NCI-H128 (cell line): ENCODE data around the gene PARD3B.

Experiments
- DNase-seq: peaks from one replicate; lab custom pipeline; 2025; ENCODE audit not compliant: unreplicated experiment; lab: John Stamatoyannopoulos, UW

PARD3B gene

DNA sequence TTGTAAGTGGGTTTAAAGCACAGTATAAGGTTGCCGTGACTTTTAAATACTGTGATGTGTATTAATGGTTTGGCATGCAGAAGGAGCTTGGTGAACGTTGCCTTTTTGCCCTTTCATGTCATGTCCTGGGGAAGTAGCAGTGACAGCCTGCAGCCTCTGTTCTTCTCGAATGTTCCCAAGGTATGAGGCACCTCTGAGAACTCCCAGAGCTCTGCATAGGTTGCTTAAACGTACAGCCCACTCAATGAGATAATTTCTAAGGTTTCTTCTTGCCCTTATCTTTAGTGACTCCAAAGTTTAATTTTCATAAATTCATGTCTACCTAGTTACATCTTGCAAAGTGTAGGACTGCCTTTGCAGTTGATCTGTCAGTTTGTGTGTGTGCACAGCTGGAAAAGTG lies 36.7 kb downstream of the PARD3B start:
- no peak for DNase-seq

- DNase-seq = no peak
These were observed 38.5 kb downstream of the PARD3B start for GRCh38 chr2:204583773-204584172.

DNA sequence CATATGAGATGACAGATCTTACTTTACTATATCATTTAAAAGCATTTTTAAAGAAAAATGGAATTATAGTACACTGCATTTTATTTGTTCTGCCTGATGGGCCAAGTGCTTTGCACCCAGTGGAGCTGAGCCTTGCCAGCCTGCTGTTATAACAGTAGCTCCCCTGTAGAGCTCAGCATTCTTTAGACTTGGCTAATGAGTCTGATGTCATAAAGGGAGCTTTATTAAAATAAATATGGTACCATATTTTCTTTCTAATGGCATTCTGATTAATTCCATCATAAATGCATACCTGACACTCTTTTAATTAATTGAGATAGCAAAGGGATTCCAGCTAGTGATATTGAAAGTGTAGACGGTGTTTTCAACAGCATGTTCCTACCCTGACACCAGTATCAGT lies 40.7 kb downstream of the PARD3B start:
- no peak for DNase-seq

DNA sequence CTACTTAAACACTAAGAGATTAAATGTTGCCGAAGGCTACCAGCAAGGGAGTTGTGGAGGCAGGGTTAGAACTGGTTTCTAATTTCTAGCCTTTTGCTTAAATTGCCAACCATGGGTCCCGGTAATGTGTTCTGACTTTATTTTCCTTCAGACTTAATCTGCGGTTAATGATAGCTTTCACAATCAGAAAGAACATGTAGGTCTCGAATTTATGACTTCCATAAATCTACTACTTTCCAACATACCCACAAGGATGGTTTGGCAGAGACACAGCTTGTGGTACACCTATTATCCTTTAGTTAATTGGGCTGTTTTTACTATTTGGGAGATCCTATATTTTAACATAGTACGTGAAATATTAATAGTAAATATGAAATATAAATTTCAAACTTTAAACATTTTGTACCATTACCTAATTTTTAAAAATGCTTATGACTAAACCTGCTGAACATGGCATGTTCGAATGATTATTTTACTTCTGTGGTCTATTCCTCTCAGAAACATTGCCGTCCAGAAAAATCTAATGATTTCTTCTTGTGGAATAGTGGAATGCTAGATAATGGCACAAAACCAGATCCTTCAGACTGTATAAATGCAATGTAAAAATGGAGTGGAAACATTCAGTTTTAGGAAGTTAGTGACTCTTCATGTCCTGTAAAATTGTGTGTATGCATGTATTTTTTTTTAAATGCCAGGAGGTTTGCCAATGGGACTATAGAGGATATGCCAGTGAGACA lies 41.3 kb downstream of the PARD3B start:
- DNase-seq = no peak

DNA sequence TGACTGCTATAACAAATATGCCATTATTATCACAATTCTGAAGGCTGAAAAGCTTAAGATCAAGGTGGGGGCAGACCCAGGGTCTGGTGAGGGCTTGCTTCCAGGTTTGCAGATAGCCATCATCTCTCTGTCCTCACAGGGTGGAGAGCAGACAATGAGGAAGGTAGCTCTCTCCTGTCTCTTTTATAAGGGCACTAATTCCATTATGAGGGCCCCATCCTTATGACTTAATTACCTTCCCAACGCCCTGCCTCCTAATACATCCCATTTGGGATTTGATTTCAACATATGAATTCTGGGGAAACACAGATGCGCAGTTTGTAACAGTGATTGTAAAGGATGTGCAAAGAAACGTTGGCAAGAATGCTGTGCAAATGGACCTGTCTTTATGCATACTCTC lies 44.8 kb downstream of the PARD3B start:
- no peak for DNase-seq

DNA sequence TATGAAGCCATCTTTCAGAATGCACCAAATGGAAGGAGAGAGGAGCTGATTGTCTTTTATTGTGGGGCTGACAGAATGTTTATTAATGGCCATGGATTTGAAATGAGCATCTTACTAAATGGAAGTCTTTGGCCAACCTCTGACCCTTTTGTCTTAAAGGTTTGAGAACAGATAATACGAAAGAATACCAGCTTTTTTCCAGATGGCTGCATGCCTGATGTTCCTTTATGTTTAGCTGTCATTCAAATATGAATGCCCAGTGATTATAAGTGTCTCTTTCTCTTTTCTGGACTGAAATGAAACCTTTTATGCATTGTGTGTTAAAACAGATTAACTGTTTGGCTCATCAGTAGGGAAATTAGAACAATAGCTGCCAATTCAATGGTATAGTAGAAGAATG lies 46.0 kb downstream of the PARD3B start:
- no peak for DNase-seq

GRCh38 chr2:204604061-204604460 lies 58.8 kb downstream of the PARD3B start:
- no peak for DNase-seq

DNA sequence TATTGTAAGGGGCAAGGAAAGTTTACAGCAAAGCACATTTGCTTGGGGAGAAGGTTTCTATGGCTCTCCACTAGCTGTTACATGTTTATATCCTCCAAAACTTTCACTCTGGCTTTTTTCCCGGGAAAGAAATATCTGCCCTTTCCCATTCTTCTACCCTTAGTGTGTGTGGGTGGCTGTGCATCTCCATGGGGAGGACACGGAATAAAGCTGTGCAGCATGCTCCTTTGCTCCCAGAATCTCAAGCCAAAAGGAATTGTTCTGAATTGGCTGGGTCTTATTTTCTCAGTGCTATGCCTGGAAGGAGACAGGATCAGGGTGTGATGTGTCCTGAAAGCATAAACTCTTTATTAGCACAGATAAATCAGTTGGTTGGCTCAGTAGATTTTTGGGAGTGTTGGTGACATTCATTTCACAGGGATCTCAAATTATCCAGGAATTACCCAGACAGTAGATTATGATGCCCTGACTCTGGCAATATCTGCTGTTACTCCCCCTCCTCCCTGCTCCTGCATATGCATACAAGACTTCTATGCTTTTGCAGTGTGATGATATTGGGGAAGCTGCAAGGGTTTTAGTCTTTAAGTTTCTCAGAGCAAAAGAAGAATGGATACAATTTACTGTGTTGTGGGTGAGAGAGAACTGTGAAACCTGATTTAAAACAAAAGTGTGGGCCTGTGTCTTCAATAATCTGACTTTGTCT lies 63.1 kb downstream of the PARD3B start:
- no peak for DNase-seq

- DNase-seq = no peak
These were observed 65.8 kb downstream of the PARD3B start for GRCh38 chr2:204611017-204611631.

DNA sequence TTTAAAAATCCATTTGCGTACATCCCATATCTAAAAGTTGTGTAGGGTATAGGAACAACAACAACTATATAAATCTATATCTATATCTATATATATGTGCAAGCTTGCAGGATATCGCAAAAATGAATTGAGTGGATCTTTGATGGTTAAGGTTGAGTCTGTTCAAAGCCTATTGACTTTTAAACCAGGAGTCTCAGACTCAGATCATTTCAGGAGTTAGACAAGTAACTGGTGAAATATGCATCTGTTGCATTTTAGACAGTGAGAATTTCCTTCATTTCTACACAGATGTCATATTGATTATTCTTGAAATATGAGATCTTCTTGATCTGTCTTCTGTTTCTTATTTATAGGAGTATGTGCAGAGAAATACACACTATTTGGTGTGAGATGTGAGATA lies 66.5 kb downstream of the PARD3B start:
- DNase-seq = no peak

- DNase-seq = no peak
These were observed 68.4 kb downstream of the PARD3B start for GRCh38 chr2:204613635-204614034.

- no peak for DNase-seq
These were observed 70.2 kb downstream of the PARD3B start for GRCh38 chr2:204615456-204615855.

DNA sequence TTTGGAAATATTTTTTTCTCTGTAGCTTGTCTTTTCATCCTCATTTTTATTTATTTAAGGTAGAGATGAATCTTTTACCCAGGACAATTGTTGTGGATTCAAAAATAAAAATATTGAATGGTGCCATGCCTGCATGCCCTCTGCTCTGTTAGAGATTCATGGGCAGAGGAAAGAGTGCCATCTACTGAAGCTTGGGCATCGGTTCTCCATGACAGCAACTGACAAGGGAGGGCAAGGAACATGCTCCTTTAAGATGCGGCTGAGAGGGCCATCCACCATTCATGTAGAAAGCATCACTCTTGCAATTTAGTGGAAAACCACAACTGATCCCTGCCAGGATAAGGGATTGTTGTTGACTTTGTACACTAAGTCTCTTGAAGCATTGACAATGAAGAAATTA lies 79.9 kb downstream of the PARD3B start:
- DNase-seq = no peak

GRCh38 chr2:204628926-204629712 lies 83.8 kb downstream of the PARD3B start:
- DNase-seq = no peak

GRCh38 chr2:204632410-204632809 lies 87.1 kb downstream of the PARD3B start:
- DNase-seq = no peak

DNA sequence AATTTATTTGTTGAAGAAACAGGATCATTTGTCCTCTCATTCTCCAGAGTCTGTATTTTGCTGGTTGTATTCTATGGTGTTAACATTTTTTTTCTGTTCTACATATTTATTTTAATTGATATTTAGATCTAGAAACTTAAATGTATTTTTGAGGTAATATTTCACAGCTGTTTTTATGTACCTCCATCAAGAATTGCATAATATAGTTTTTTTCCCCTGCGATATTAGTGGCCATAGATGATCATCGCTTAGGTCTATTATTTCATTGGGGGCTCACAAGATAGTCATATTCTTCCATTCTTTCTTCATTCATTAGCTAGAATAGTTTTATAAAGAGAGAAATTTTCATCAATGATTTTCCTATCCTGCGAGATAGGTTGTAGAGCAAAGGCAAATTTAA lies 89.3 kb downstream of the PARD3B start:
- no peak for DNase-seq

- no peak for DNase-seq
These were observed 90.2 kb downstream of the PARD3B start for GRCh38 chr2:204635478-204635877.

DNA sequence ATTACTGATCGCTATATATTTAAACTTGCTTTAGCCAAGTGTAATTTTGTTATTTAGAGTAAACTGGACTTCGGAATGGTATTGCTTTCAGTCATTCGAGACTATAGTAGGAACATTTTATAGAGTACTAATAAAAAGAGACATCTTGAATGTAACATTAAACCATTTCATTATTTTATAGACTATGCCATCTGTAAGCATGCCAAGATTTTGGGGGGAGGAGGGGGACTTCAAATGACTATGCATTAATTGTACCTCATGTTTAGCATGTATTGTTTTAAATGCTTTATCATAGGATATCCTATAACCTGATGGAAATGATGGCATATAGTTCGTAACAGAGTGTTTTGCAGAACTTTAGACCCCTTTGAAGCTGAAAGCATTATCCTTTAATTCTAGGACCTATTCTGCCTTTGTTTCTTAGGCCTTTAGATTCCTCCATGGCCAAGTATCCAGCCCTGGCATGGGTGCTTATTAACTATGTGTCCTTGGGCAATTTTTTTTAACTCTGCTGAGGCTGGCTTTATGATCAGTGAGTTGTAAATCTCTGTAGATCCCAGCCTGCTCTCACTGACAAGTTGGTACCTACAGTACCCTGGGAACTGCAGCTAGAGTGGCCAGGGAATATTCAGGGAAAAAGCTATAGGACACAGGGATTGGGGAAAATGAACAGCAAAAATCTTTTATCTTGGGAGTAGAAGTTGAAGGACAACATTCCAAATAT lies 93.4 kb downstream of the PARD3B start:
- no peak for DNase-seq

- no peak for DNase-seq
These were observed 98.1 kb downstream of the PARD3B start for GRCh38 chr2:204643326-204643725.

DNA sequence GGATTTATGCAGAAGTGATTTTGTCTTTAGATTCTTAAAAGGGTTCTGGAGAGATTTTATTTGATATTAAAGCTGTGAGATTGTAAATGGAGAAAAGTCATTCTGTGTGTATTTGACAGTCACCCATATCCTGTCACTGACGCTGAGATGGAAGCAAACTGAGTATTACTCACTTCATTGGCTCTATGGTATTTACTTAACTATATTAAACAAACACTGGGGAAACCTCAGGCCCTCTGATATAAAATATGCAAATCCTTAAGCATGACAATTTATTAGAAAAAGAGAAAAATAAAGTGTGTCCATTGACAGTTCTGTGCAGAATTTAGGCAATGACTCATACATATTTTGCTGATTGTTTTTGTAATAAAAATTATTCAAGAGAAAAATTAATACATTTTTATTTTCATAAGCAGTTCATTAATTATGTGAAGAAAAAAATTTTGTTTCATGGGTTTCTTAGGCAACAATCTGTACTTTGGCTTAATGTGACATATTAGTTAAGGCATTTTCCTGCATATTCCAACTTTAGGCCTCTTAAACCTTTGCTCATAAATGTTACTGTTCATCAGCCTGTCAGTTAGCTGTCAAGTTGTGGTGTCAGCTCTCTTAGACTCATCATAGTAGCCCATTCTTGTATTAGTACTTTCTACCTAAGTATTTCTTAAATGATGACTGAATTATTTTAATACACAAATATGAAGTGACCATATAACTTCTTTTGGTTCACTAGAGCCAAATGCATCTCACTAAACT lies 99.9 kb downstream of the PARD3B start:
- no peak for DNase-seq
